ENCODE data around the gene CCNYL1. TPM values are rescaled to one million over a fixed set of nuclear protein-coding genes. Genes with fewer than 3 reads are reported as not detected.

Gene CCNYL1
- total and polyA plus RNA-seq, 10 donors: 4.7 to 22.8 (median 15.8) TPM

- H3K4me3 ChIP-seq: no peak overlapping the region
- no peak for DNase-seq
- no peak overlapping the region for H3K27ac ChIP-seq
- H3K4me1 ChIP-seq: peaks cover 0 to 7% (median 0%) of the 10 kb centered on the region in 6 donors
- intact Hi-C loops (cut with DNase I; ENCODE audit: low total_unique reads): no loop called here
- WGBS, 5 donors: 72 to 92% (median 80%) methylated on average over 5 of the region's 5 CpGs
- no peaks in the 10 kb centered on the region for H3K27me3 ChIP-seq (replicated peaks in 1 of 7)
- no peaks in the 10 kb centered on the region for H3K9me3 ChIP-seq
- TF ChIP-seq POLR2A (IDR thresholded peaks at IDR 0.05): no peak
- TF ChIP-seq POLR2AphosphoS5 (IDR thresholded peaks at IDR 0.05): no peak
- no peak for TF ChIP-seq CTCF (IDR thresholded peaks at IDR 0.05 in 8 of 11, conservative IDR thresholded peaks at IDR 0.05 in 3 of 11)
- H3K36me3 ChIP-seq: no peaks in the 10 kb centered on the region
Observed at GRCh38 chr2:207784898-207785297, 73.5 kb downstream of the CCNYL1 start.

- Histone ChIP-seq H3K36me3 (no peaks in the 10 kb centered on the region), H3K9me3 (no peaks in the 10 kb centered on the region), H3K4me3 (no peak overlapping the region), H3K27me3 (replicated peaks in 1 of 7) (no peaks in the 10 kb centered on the region), H3K4me1 (peaks cover 0 to 11% (median 0%) of the 10 kb centered on the region in 6 donors), H3K27ac (peak overlapping the region in 1 of 8 donors; percentile 1)
- TF ChIP-seq POLR2AphosphoS5 (IDR thresholded peaks at IDR 0.05): no peak
- TF ChIP-seq CTCF (IDR thresholded peaks at IDR 0.05 in 8 of 11, conservative IDR thresholded peaks at IDR 0.05 in 3 of 11): no peak
- TF ChIP-seq POLR2A (IDR thresholded peaks at IDR 0.05): no peak
- DNase-seq: no peak
- intact Hi-C loops (cut with DNase I; ENCODE audit: low total_unique reads): no loop called here
- WGBS, 5 donors: 42 to 87% (median 71%) methylated on average over 3 of the region's 3 CpGs
Observed at GRCh38 chr2:207787017-207787416, 75.6 kb downstream of the CCNYL1 start.

- H3K4me3 ChIP-seq: no peak overlapping the region
- no peaks in the 10 kb centered on the region for H3K36me3 ChIP-seq
- WGBS, 5 donors: 73 to 91% (median 75%) methylated on average over 4 of the region's 4 CpGs
- TF ChIP-seq POLR2A (IDR thresholded peaks at IDR 0.05) (no peak), CTCF (IDR thresholded peaks at IDR 0.05 in 8 of 11, conservative IDR thresholded peaks at IDR 0.05 in 3 of 11) (no peak), POLR2AphosphoS5 (IDR thresholded peaks at IDR 0.05) (no peak)
- peaks cover 0 to 16% (median 2%) of the 10 kb centered on the region in 6 donors for H3K4me1 ChIP-seq
- no peaks in the 10 kb centered on the region for H3K9me3 ChIP-seq
- no peak for DNase-seq
- no peaks in the 10 kb centered on the region for H3K27me3 ChIP-seq (replicated peaks in 1 of 7)
- H3K27ac ChIP-seq: no peak overlapping the region
- intact Hi-C loops (cut with DNase I; ENCODE audit: low total_unique reads): no loop called here
Observed at GRCh38 chr2:207787800-207788199, 76.4 kb downstream of the CCNYL1 start.

- 87 to 100% (median 92%) methylated on average over 1 of the region's 1 CpG for WGBS, 5 donors
- Histone ChIP-seq H3K36me3 (no peaks in the 10 kb centered on the region), H3K4me1 (peaks cover 0 to 14% (median 2%) of the 10 kb centered on the region in 6 donors), H3K27me3 (replicated peaks in 1 of 7) (no peaks in the 10 kb centered on the region), H3K27ac (no peak overlapping the region), H3K9me3 (no peaks in the 10 kb centered on the region), H3K4me3 (no peak overlapping the region)
- intact Hi-C loops (cut with DNase I; ENCODE audit: low total_unique reads): no loop called here
- no peak for DNase-seq
- TF ChIP-seq POLR2A (IDR thresholded peaks at IDR 0.05): no peak
- TF ChIP-seq POLR2AphosphoS5 (IDR thresholded peaks at IDR 0.05): no peak
- no peak for TF ChIP-seq CTCF (IDR thresholded peaks at IDR 0.05 in 8 of 11, conservative IDR thresholded peaks at IDR 0.05 in 3 of 11)
Observed at GRCh38 chr2:207790898-207791297, 79.5 kb downstream of the CCNYL1 start.

Measured in spleen (tissue), 11 donors.